SKM-1 treated with dmso at 0.1 percent for 144 hours (cell line): Measurements from ENCODE around the gene TTC29.

ENCODE experiments used
- DNase-seq: peaks from one replicate; lab custom pipeline; 2025; ENCODE audit not compliant: unreplicated experiment; lab: John Stamatoyannopoulos, UW

TTC29 gene, protein sequence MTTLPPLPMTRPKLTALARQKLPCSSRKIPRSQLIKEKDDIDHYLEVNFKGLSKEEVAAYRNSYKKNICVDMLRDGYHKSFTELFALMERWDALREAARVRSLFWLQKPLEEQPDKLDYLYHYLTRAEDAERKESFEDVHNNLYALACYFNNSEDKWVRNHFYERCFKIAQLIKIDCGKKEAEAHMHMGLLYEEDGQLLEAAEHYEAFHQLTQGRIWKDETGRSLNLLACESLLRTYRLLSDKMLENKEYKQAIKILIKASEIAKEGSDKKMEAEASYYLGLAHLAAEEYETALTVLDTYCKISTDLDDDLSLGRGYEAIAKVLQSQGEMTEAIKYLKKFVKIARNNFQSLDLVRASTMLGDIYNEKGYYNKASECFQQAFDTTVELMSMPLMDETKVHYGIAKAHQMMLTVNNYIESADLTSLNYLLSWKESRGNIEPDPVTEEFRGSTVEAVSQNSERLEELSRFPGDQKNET

GRCh38 chr4:146945556-146946374, at the start of gene TTC29:
TSS of gene TTC29 (minus strand) at chr4:146945864. CDS start at chr4:146939895, 5,969 bp downstream.
- DNase-seq = peak; percentile 84

DNA sequence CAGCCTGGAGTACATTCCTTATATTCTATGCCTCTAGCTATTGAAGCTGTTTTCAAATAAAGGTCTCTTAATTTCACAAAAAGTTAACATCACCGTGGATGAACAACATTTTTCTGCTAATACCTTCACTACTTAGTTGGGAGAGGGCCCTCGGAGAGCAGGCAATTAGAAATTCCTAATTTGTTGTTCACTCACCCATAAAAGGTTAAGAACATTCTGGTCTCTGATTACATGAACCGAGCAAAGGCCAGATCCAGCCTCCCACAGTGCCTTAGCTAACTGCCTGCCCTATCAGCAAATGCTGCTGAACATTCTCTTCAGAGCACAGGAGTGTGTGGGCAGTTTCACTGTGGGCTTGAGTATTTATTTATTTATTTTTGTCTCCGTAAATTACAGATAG, 36.0 kb upstream of the TTC29 start:
- DNase-seq = no peak

DNA sequence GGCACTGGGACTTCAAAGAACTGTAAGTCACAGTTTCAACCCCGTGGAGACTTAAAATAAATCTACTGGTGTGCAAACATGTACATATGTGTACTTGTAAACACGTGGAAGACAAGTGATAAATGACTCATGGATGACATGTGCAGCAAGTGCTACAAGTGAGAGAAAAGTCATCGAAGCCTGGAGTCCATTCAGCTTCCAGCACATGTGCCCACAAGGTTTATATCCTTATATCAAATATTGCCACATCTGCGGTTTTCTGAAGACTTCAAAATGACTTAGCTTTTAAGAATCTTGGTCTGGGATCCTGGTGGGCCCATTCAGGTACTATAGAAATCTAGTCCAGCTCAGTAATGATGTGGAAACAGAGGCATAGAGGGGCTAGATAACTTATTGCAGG, 33.0 kb upstream of the TTC29 start:
- DNase-seq = no peak

DNA sequence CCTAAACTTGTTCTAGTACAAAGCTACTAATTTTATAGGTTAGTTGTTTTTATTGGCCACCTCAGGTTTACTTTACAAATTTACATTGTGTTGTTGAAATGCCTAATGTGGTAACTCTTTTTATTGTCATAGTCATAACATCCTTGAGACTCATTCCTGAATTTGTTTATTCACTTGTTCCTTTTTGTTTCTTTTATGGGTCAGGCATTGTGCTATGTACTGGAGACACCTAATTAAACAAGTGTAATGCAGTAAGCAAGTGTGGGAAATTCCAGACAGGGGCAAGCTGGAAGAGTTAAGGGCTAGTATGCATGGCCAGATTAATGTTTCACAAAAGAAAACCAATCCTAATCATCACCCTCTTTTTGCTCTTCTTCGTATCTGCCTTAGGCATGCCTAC, 30.5 kb upstream of the TTC29 start:
- peak; percentile 6 for DNase-seq

DNA sequence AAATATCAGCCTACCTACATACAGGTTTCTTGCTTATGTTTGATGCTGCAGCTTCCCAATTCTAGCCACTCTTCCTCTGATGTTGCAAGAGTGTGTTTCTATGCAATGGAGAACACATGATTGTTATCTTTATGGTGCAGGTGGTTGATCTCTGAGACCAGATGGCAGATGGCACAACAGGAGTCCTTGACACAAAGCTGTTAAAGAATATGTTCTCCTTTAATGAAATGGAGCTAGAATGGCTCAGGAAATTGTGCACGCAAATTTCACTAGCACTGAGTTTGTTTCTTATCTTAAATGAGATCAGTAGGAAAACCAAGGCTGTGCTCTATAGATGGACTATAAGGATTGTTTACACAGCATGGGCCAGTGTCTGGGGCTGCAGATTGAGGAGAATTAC, 29.9 kb upstream of the TTC29 start:
- peak; percentile 64 for DNase-seq

DNA sequence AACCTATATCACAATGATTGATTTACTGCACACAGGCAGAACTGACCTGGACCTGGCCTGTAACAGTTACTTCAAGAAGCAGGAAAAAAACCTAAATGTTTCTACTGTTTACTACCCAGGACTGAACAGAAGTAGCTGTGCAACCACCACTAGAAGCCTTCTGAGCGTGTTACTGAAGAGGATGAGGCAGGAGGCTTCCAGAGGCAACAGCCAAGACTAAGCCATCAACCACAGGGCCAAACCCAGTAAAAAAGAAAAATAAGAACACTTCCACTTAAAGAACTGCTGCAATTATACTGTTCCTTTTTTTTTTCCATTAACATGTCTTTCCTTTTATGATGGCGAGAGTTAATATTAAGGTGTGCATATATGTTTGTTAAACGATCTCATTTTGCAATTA, 29.4 kb upstream of the TTC29 start:
- peak; percentile 52 for DNase-seq

- no peak for DNase-seq
Measured at GRCh38 chr4:146972036-146972435, 26.4 kb upstream of the TTC29 start.

GRCh38 chr4:146969126-146969525, 23.5 kb upstream of the TTC29 start:
- DNase-seq = no peak

- no peak for DNase-seq
Measured at GRCh38 chr4:146960634-146961033, 15.0 kb upstream of the TTC29 start.

GRCh38 chr4:146959692-146960091, 14.0 kb upstream of the TTC29 start:
- no peak for DNase-seq

- DNase-seq = no peak
Measured at GRCh38 chr4:146957237-146957636, 11.6 kb upstream of the TTC29 start.

- DNase-seq = no peak
Measured at GRCh38 chr4:146952896-146953295, 7.2 kb upstream of the TTC29 start.

DNA sequence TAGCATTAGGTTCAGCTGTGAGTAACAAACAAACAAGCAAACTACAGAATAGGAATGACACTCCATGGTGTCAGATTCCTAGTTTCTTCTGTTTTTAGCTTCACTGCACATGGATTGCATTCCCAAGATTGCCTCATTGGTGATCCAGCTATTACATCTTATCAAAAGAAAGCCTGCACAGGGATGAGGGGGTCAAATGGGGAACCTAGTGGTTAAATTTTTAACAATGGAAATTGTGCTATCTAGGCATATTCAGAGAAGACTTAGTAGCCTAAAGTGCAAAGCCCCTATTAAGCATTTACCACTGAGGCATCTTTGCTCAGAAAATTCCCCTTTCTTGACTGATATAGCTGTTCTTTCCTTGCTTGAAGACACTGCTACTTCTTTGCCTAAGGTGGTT, 3.9 kb upstream of the TTC29 start:
- DNase-seq = no peak

DNA sequence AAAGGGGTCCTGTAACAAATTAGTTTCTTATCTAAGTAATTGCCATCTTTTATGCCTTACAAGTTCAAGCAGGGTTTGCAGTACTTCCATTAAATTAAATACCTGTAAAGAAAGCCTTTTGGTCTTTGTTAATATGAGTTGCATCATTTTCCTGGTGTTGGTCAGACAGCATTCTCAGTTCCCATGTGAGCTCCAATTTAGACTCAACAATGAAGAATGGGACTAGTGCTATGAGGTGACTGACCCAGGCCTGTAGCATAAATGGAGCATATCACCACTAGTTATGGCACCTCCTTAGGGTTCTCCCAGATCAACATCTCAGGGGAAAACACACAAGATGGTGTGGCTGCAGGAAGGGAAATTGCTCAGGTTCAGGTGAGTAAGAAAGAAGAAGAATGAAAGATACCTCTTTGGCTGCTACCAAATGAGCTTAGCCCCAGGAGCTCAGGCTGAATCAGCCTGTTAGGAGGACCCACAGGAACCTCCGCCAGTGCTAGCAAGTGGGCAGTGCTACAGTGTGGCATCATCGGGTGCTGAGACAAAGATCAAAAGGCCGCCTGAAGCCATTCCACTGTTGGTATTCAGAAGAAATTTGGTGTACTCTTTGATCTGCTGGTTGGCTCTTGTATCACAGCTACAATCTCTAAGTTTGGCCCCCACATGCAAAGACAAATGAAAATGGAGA, 1.8 kb downstream of the TTC29 start:
- DNase-seq = no peak

- no peak for DNase-seq
Measured at GRCh38 chr4:146932116-146932515, 13.5 kb downstream of the TTC29 start.

- no peak for DNase-seq
Measured at GRCh38 chr4:146930673-146931072, 15.0 kb downstream of the TTC29 start.

DNA sequence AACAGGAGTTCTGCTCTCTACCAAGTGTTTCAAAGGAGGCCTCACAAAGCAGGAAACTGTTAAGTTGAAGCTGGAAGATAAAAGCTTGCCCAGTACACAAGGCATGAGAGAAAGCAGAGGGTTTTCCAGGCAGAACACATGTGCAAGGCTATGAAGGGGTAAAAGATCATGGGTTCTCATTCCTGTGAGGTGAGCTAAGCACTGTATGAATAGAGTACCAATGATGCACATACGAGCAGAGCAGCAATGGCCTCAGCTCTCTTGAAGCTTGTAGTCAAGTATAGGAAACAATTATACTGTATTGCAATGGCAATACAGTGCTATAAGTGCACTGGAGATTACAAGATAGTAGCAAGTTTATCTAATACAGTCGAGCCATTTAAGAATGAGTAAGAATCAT, 18.0 kb downstream of the TTC29 start:
- DNase-seq = no peak

DNA sequence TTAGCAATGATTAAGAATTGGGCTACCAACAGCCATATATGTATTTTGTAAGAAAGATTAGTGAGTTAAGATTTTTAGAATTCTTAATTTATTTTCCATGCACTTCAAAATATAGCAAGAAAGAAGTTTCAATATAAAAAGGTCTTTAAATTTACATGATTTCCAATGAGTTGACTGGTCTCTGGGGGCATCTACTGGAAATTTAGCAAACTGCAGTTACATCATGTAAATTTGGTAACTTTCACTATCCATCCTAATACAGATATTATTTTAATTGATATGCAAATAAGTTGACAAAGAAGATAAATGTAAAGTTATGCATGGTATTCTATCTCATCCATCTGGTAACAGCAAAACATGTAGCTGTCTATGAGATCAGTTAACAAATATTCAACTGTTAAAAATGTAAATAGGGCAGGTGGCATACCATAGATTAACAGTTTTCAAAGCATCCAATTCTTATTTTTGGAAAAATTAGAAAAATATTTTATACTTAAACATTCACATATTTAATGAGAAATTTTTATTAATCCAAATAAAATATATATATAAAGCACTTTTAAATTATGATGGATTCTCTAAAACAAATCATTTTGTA, 29.1 kb downstream of the TTC29 start:
- peak; percentile 66 for DNase-seq

GRCh38 chr4:146915132-146915531, 30.5 kb downstream of the TTC29 start:
- DNase-seq = no peak

DNA sequence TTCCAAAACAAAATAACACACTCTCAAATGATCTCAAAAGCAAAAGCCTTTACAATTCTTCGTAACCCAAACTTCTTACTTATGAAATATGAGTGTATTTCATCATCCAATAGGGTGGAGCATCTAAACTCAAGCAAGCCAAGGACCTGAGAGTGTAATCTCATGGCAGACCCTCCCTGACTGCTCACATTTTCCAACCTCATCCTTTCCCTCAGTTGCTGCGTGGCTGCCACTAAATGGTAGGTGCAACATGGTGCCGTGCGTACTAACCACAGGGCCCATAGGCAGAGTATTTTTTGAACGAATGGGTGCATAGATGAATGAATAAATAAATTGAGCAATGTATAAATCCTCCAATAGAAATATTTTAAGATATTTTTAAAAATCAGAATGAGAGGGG, 45.4 kb downstream of the TTC29 start:
- no peak for DNase-seq

DNA sequence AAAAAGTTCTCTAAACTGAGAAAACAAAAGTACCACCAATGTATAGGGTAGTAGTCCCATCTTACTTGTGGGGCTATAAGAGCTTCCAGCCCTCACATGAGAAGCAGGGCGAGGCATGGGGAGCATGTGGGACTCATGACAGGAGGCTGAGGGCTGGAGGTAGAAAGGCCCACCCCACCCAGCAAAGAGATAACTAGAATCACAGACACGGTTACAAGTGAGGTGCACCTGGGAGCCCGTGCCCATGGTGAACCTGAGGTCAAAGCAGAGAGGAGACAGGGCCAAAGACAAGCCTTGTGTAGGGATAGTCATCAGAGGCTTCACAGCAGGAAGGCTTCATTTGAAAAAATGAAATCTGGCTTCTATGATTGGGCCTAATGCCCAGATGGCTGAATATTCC, 55.4 kb downstream of the TTC29 start:
- DNase-seq = no peak
